KOPT-K1 (cell line): ENCODE results near the gene ZFAND6.

Experiments used
- H3K27ac ChIP-seq: fragments of 200-600 bp; sonication (generic); 2 replicates; pipeline ENCODE4 v1.5.1; 2016; ENCODE audit warnings: antibody characterized with exemption, mild to moderate bottlenecking, low read depth, low read length; ENCODE audit not compliant: poor library complexity, severe bottlenecking
- H3K36me3 ChIP-seq: fragments of 200-600 bp; sonication (generic); 2 replicates; pipeline ENCODE4 v1.5.1; 2017; ENCODE audit warnings: antibody characterized with exemption, mild to moderate bottlenecking, low read length, moderate library complexity; ENCODE audit not compliant: insufficient read depth
- H3K9me3 ChIP-seq: fragments of 200-600 bp; sonication (generic); 2 replicates; pipeline ENCODE4 v1.5.1; 2017; ENCODE audit warnings: antibody characterized with exemption, low read length, mild to moderate bottlenecking; ENCODE audit not compliant: insufficient read depth, poor library complexity, severe bottlenecking

ZFAND6 gene

DNA sequence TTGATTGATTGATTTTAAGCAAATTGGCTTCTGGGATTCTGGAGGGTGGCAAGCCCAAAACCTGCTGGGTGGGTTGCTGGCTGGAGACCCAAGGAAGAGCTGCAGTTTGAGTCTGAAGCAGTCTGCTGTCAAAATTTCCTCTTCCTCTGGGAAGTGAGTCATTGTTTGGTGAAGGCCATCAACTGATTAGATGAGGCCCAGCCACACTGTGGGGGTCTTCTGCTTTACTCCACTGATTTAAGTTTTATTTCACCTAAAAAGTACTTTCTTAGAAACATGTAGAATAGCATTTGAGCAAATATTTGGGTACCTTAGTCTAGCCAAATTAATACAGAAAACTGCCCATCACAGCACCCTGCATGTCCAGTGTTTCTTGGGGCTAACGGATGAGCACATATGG lies 127.1 kb downstream of the ZFAND6 start:
- peaks cover 58% of the 10 kb centered on the region for H3K36me3 ChIP-seq
- no peak overlapping the region for H3K27ac ChIP-seq
- H3K9me3 ChIP-seq = no peaks in the 10 kb centered on the region
